ENCODE results near the gene HCN4.
A peak's percentile ranks its signal among the peaks of the same experiment; 100 is the strongest.

The HCN4 gene

GRCh38 chr15:73275862-73276261, 92.9 kb downstream of the HCN4 start:
- no peak overlapping the region for H3K4me2 ChIP-seq (ENCODE audit: insufficient read depth, low read length, poor library complexity, severe bottlenecking)
- no peak overlapping the region for H4K91ac ChIP-seq (ENCODE audit: low read depth, low read length, poor library complexity)
- no peak overlapping the region for H3K14ac ChIP-seq (ENCODE audit: low read length)
- no peak overlapping the region for H4K8ac ChIP-seq (ENCODE audit: low read depth, low read length)
- H2BK5ac ChIP-seq (ENCODE audit: low read length): no peak overlapping the region
- H3K9ac ChIP-seq (ENCODE audit: low read depth, low read length, poor library complexity): no peak overlapping the region
- H3K27me3 ChIP-seq (ENCODE audit: control insufficient read depth in 3 of 3, insufficient read depth in 3 of 3, low read depth in 1 of 3, low read length in 3 of 3): no peaks in the 10 kb centered on the region
- H3K18ac ChIP-seq (ENCODE audit: low read length): no peak overlapping the region
- H2BK15ac ChIP-seq (ENCODE audit: low read length): no peak overlapping the region
- H3K9me3 ChIP-seq (replicated peaks in 1 of 2; ENCODE audit: control insufficient read depth in 2 of 2, insufficient read depth in 1 of 2, low read depth in 1 of 2, low read length in 2 of 2): no peaks in the 10 kb centered on the region
- H3K79me1 ChIP-seq (ENCODE audit: low read depth, low read length): no peaks in the 10 kb centered on the region
- H3K4ac ChIP-seq (ENCODE audit: low read length): no peak overlapping the region
- H3K4me1 ChIP-seq (ENCODE audit: control insufficient read depth in 2 of 2, insufficient read depth in 1 of 2, low read depth in 1 of 2, low read length in 2 of 2): no peaks in the 10 kb centered on the region
- H3K23ac ChIP-seq (ENCODE audit: low read depth, low read length, poor library complexity): no peak overlapping the region
- H2BK120ac ChIP-seq (ENCODE audit: low read depth, low read length): no peak overlapping the region
- H2BK12ac ChIP-seq (ENCODE audit: low read length): no peak overlapping the region
- H2AK5ac ChIP-seq (ENCODE audit: low read depth, low read length): no peak overlapping the region
- no peak overlapping the region for H2AFZ ChIP-seq (ENCODE audit: low read length)
- H3K27ac ChIP-seq (replicated peaks; ENCODE audit: low read length): no peak overlapping the region
- H3K36me3 ChIP-seq (replicated peaks in 1 of 2; ENCODE audit: control insufficient read depth in 2 of 2, insufficient read depth in 2 of 2, low read length in 2 of 2): peaks cover 13 to 75% of the 10 kb centered on the region in 2 donors
- no peak for DNase-seq (ENCODE audit: low spot score)
- H3K4me3 ChIP-seq (ENCODE audit: low read length in 2 of 2): no peak overlapping the region

- Histone ChIP-seq H4K91ac (ENCODE audit: low read depth, low read length, poor library complexity) (no peak overlapping the region), H3K4ac (ENCODE audit: low read length) (no peak overlapping the region), H2BK5ac (ENCODE audit: low read length) (no peak overlapping the region), H2AK5ac (ENCODE audit: low read depth, low read length) (no peak overlapping the region), H3K18ac (ENCODE audit: low read length) (no peak overlapping the region), H3K27me3 (ENCODE audit: control insufficient read depth in 3 of 3, insufficient read depth in 3 of 3, low read depth in 1 of 3, low read length in 3 of 3) (no peaks in the 10 kb centered on the region), H3K4me3 (ENCODE audit: low read length in 2 of 2) (no peak overlapping the region), H3K23ac (ENCODE audit: low read depth, low read length, poor library complexity) (no peak overlapping the region), H2AFZ (ENCODE audit: low read length) (no peak overlapping the region), H3K14ac (ENCODE audit: low read length) (no peak overlapping the region), H2BK12ac (ENCODE audit: low read length) (no peak overlapping the region), H3K9me3 (replicated peaks in 1 of 2; ENCODE audit: control insufficient read depth in 2 of 2, insufficient read depth in 1 of 2, low read depth in 1 of 2, low read length in 2 of 2) (no peaks in the 10 kb centered on the region), H3K27ac (replicated peaks; ENCODE audit: low read length) (peak overlapping the region; percentile 13), H3K79me1 (ENCODE audit: low read depth, low read length) (no peaks in the 10 kb centered on the region), H3K9ac (ENCODE audit: low read depth, low read length, poor library complexity) (no peak overlapping the region), H2BK15ac (ENCODE audit: low read length) (no peak overlapping the region), H4K8ac (ENCODE audit: low read depth, low read length) (no peak overlapping the region), H3K4me1 (ENCODE audit: control insufficient read depth in 2 of 2, insufficient read depth in 1 of 2, low read depth in 1 of 2, low read length in 2 of 2) (no peaks in the 10 kb centered on the region), H3K4me2 (ENCODE audit: insufficient read depth, low read length, poor library complexity, severe bottlenecking) (no peak overlapping the region), H2BK120ac (ENCODE audit: low read depth, low read length) (no peak overlapping the region), H3K36me3 (replicated peaks in 1 of 2; ENCODE audit: control insufficient read depth in 2 of 2, insufficient read depth in 2 of 2, low read length in 2 of 2) (peaks cover 18 to 75% of the 10 kb centered on the region in 2 donors)
- no CpG with 5 or more reads among the region's 5 CpGs for WGBS, 2 donors (ENCODE audit: extremely low coverage in 2 of 2, insufficient read length in 2 of 2, insufficient replicate concordance in 1 of 2)
- DNase-seq (ENCODE audit: low spot score): peak; percentile 53
Measured at GRCh38 chr15:73273181-73274002, 95.4 kb downstream of the HCN4 start.

GRCh38 chr15:73270366-73271097, 98.2 kb downstream of the HCN4 start:
- Histone ChIP-seq H3K4me2 (ENCODE audit: insufficient read depth, low read length, poor library complexity, severe bottlenecking) (no peak overlapping the region), H2BK15ac (ENCODE audit: low read length) (no peak overlapping the region), H3K23ac (ENCODE audit: low read depth, low read length, poor library complexity) (no peak overlapping the region), H2AK5ac (ENCODE audit: low read depth, low read length) (no peak overlapping the region), H3K4ac (ENCODE audit: low read length) (no peak overlapping the region), H3K9ac (ENCODE audit: low read depth, low read length, poor library complexity) (no peak overlapping the region), H3K27ac (replicated peaks; ENCODE audit: low read length) (no peak overlapping the region), H4K91ac (ENCODE audit: low read depth, low read length, poor library complexity) (no peak overlapping the region), H3K18ac (ENCODE audit: low read length) (no peak overlapping the region), H2BK120ac (ENCODE audit: low read depth, low read length) (no peak overlapping the region), H2AFZ (ENCODE audit: low read length) (no peak overlapping the region), H3K36me3 (replicated peaks in 1 of 2; ENCODE audit: control insufficient read depth in 2 of 2, insufficient read depth in 2 of 2, low read length in 2 of 2) (peaks cover 21 to 80% of the 10 kb centered on the region in 2 donors), H3K14ac (ENCODE audit: low read length) (no peak overlapping the region), H3K27me3 (ENCODE audit: control insufficient read depth in 3 of 3, insufficient read depth in 3 of 3, low read depth in 1 of 3, low read length in 3 of 3) (no peaks in the 10 kb centered on the region), H3K4me3 (ENCODE audit: low read length in 2 of 2) (no peak overlapping the region), H3K79me1 (ENCODE audit: low read depth, low read length) (no peaks in the 10 kb centered on the region), H2BK5ac (ENCODE audit: low read length) (no peak overlapping the region), H2BK12ac (ENCODE audit: low read length) (no peak overlapping the region), H3K9me3 (replicated peaks in 1 of 2; ENCODE audit: control insufficient read depth in 2 of 2, insufficient read depth in 1 of 2, low read depth in 1 of 2, low read length in 2 of 2) (no peaks in the 10 kb centered on the region), H4K8ac (ENCODE audit: low read depth, low read length) (no peak overlapping the region), H3K4me1 (ENCODE audit: control insufficient read depth in 2 of 2, insufficient read depth in 1 of 2, low read depth in 1 of 2, low read length in 2 of 2) (no peaks in the 10 kb centered on the region)
- no peak for DNase-seq (ENCODE audit: low spot score)
- no CpG with 5 or more reads among the region's 3 CpGs for WGBS, 2 donors (ENCODE audit: extremely low coverage in 2 of 2, insufficient read length in 2 of 2, insufficient replicate concordance in 1 of 2)
